ENCODE measurements around the gene KCNH8.
"Not testable (repeated sequence)": the region's sequence is repeated elsewhere in the genome, so short reads cannot be mapped to it uniquely, and the experiment has no call there.

The KCNH8 gene

DNA sequence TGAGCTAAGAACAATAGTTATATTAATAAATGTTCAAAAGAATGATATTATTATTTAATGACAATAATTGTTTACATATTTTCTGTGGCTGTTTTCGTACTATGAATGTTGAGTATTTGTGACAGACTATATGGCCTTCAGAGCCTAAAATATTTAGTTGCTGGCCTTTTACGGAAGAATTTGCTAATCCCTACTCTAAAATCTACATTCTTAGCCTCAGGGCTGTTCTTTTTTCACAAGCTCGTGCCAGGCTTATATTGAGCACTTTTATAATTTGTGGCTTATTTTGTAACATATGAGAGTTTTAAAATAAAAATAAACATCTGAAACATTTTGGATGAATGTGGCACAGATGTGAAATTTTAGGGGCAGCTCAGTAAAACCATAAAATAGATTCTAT is 79.9 kb downstream of the KCNH8 start:
- TF ChIP-seq, protein P1, sequence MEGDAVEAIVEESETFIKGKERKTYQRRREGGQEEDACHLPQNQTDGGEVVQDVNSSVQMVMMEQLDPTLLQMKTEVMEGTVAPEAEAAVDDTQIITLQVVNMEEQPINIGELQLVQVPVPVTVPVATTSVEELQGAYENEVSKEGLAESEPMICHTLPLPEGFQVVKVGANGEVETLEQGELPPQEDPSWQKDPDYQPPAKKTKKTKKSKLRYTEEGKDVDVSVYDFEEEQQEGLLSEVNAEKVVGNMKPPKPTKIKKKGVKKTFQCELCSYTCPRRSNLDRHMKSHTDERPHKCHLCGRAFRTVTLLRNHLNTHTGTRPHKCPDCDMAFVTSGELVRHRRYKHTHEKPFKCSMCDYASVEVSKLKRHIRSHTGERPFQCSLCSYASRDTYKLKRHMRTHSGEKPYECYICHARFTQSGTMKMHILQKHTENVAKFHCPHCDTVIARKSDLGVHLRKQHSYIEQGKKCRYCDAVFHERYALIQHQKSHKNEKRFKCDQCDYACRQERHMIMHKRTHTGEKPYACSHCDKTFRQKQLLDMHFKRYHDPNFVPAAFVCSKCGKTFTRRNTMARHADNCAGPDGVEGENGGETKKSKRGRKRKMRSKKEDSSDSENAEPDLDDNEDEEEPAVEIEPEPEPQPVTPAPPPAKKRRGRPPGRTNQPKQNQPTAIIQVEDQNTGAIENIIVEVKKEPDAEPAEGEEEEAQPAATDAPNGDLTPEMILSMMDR (IDR thresholded peaks at IDR 0.05; ENCODE audit: poor library complexity, severe bottlenecking), result no peak
- Histone ChIP-seq H3K9me3 (ENCODE audit: severe bottlenecking) (no peaks in the 10 kb centered on the region), H3K36me3 (ENCODE audit: low read depth) (no peaks in the 10 kb centered on the region), H3K27ac (ENCODE audit: poor library complexity, severe bottlenecking) (no peak overlapping the region), H3K4me1 (ENCODE audit: insufficient read depth, poor library complexity, severe bottlenecking) (no peaks in the 10 kb centered on the region), H3K27me3 (ENCODE audit: insufficient read depth, poor library complexity, severe bottlenecking) (no peaks in the 10 kb centered on the region), H3K4me3 (ENCODE audit: severe bottlenecking) (no peak overlapping the region)
- no peak for DNase-seq (ENCODE audit: low spot score)
- no peak for ATAC-seq (ENCODE audit: low read depth)

DNA sequence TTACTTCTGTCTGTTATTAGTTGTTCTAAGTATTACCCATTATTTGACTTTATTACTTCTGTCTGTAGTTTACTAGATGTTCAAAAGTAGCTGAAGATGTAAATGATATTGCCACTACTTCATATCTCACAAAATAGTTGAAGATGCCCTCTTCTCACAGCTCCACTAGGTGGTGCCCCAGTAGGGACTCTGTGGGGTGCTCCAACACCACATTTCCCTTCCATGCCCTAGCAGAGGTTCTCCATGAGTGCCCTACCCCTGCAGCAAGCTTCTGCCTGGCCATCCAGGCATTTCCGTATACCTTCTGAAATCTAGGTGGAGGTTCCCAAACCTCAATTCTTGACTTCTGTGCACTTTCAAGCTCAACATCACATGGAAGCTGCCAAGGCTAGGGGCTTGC is 80.8 kb downstream of the KCNH8 start:
- H3K4me3 ChIP-seq (ENCODE audit: severe bottlenecking), result no peak overlapping the region
- no peaks in the 10 kb centered on the region for H3K27me3 ChIP-seq (ENCODE audit: insufficient read depth, poor library complexity, severe bottlenecking)
- DNase-seq (ENCODE audit: low spot score), result no peak
- H3K9me3 ChIP-seq (ENCODE audit: severe bottlenecking), result no peaks in the 10 kb centered on the region
- ATAC-seq (ENCODE audit: low read depth), result no peak
- TF ChIP-seq, protein P1 (IDR thresholded peaks at IDR 0.05; ENCODE audit: poor library complexity, severe bottlenecking), result no peak
- H3K4me1 ChIP-seq (ENCODE audit: insufficient read depth, poor library complexity, severe bottlenecking), result no peaks in the 10 kb centered on the region
- no peak overlapping the region for H3K27ac ChIP-seq (ENCODE audit: poor library complexity, severe bottlenecking)
- no peaks in the 10 kb centered on the region for H3K36me3 ChIP-seq (ENCODE audit: low read depth)

DNA sequence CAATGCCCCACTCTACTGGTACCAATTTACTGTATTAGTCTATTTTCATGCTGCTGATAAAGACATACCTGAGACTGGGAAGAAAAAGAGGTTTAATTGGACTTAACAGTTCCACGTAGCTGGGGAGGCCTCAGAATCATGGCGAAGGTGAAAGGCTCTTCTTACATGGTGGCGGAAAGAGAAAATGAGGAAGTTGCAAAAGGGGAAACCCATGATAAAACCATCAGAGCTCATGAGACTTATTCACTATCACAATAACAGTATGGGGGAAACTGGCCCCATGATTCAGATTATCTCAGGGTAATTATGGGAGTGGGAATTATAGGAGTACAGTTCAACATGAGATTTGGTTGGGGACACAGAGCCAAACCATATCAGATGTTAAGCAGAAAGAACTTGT is 81.6 kb downstream of the KCNH8 start:
- not testable (repeated sequence) for H3K27ac ChIP-seq (ENCODE audit: poor library complexity, severe bottlenecking); H3K27me3 ChIP-seq (ENCODE audit: insufficient read depth, poor library complexity, severe bottlenecking); H3K4me1 ChIP-seq (ENCODE audit: insufficient read depth, poor library complexity, severe bottlenecking); H3K4me3 ChIP-seq (ENCODE audit: severe bottlenecking); DNase-seq (ENCODE audit: low spot score); H3K9me3 ChIP-seq (ENCODE audit: severe bottlenecking); ATAC-seq (ENCODE audit: low read depth); H3K36me3 ChIP-seq (ENCODE audit: low read depth)

DNA sequence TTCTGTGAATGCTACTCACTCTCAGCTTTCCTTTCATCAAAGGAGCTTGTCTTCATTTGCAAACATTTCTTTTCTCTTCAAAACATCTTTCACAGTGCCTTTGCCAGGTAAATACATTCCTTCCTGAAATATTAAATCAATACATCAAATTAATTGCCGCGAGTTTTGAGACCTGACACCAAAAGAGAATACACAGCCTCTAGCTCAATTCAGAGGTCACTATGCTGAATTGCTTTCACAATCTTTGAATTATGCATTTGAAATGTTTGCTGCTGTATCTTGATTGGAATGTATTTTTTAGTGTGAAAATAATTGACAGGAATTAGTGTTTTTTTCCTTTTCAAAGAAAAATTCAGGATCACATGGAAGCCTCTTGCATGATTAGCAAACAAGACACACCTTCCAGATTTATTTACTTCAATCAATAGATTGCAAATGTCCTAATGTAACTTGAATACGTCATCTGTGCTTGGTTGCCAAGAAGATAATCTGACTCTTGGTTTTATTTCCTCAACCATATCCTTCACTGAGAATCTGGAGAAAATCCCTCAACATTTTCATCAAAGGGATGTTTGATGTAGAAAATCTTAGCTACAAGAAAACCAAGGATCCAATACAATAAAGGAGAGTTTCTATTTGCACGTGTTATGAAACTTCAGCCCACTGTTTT is 83.6 kb downstream of the KCNH8 start:
- Histone ChIP-seq H3K4me3 (ENCODE audit: severe bottlenecking) (no peak overlapping the region), H3K9me3 (ENCODE audit: severe bottlenecking) (no peaks in the 10 kb centered on the region), H3K4me1 (ENCODE audit: insufficient read depth, poor library complexity, severe bottlenecking) (no peaks in the 10 kb centered on the region), H3K36me3 (ENCODE audit: low read depth) (no peaks in the 10 kb centered on the region), H3K27me3 (ENCODE audit: insufficient read depth, poor library complexity, severe bottlenecking) (no peaks in the 10 kb centered on the region), H3K27ac (ENCODE audit: poor library complexity, severe bottlenecking) (no peak overlapping the region)
- ATAC-seq (ENCODE audit: low read depth), result no peak
- DNase-seq (ENCODE audit: low spot score), result no peak
- TF ChIP-seq, protein P1 (IDR thresholded peaks at IDR 0.05; ENCODE audit: poor library complexity, severe bottlenecking), result no peak

DNA sequence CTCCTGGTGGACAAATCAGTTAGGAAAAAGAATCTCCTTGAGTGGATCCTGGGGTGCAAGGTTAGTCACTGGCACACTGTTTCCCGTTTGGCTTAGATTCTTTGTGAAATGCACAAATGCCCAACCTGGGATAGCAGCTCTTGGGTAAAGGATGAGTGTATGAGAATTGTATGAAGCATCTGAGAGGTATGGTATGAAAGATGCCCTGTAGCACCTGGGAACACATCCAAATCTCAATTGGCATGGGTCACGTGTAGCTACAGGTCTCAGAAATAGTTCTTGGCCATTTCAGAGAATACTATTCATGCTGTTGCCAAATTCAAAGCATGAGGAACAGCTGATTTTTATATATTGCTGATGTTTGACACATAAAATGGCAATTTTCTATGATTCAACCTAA is 84.3 kb downstream of the KCNH8 start:
- ATAC-seq (ENCODE audit: low read depth), result peak; percentile 48; the same call in 2 of the 3 replicates
- Histone ChIP-seq H3K27me3 (ENCODE audit: insufficient read depth, poor library complexity, severe bottlenecking) (no peaks in the 10 kb centered on the region), H3K4me3 (ENCODE audit: severe bottlenecking) (no peak overlapping the region), H3K27ac (ENCODE audit: poor library complexity, severe bottlenecking) (no peak overlapping the region), H3K9me3 (ENCODE audit: severe bottlenecking) (no peaks in the 10 kb centered on the region), H3K4me1 (ENCODE audit: insufficient read depth, poor library complexity, severe bottlenecking) (no peaks in the 10 kb centered on the region), H3K36me3 (ENCODE audit: low read depth) (no peaks in the 10 kb centered on the region)
- no peak for DNase-seq (ENCODE audit: low spot score)
- TF ChIP-seq, protein P1 (IDR thresholded peaks at IDR 0.05; ENCODE audit: poor library complexity, severe bottlenecking), result no peak

DNA sequence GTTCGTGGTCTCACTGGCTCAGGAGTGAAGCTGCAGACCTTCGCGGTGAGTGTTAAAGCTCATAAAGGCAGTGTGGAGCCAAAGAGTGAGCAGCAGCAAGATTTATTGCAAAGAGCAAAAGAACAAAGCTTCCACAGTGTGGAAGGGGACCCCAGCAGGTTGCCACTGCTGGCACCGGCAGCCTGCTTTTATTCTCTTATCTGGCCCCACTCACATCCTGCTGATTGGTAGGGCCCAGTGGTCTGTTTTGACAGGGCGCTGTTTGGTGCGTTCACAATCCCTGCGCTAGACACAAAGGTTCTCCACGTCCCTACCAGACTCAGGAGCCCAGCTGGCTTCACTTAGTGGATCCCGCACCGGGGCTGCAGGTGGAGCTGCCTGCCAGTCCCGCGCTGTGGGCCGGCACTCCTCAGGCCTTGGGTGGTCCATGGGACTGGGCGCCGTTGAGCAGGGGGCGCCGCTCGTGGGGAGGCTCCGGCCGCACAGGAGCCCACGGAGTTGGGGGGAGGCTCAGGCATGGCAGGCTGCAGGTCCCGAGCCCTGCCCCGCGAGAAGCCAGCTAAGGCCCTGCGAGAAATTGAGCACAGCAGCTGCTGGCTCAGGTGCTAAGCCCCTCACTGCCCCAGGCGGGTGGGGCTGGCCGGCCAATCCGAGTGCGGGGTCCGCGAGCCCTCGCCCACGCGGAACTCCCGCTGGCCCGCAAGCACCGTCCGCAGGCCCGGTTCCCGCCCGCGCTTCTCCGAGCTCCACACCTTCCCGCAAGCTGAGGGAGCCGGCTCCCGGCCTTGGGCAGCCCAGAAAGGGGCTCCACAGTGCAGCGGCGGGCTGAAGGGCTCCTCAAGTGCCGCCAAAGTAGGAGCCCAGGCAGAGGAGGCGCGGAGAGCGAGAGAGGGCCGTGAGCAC is 85.8 kb downstream of the KCNH8 start:
- DNase-seq (ENCODE audit: low spot score); ATAC-seq (ENCODE audit: low read depth); H3K4me1 ChIP-seq (ENCODE audit: insufficient read depth, poor library complexity, severe bottlenecking): not testable (repeated sequence)

More for the DNA sequence above, 85.8 kb downstream of the KCNH8 start:
- H3K9me3 ChIP-seq (ENCODE audit: severe bottlenecking); H3K27me3 ChIP-seq (ENCODE audit: insufficient read depth, poor library complexity, severe bottlenecking); H3K4me3 ChIP-seq (ENCODE audit: severe bottlenecking); H3K36me3 ChIP-seq (ENCODE audit: low read depth); H3K27ac ChIP-seq (ENCODE audit: poor library complexity, severe bottlenecking): not testable (repeated sequence)
